ENCODE data around the gene TBC1D1. TPM values are rescaled to one million over a fixed set of nuclear protein-coding genes. Genes with fewer than 3 reads are reported as not detected.

The TBC1D1 gene
- total RNA-seq, 1 experiment from 2014 or later, result 42.6 TPM

- POLR2A ChIA-PET (ENCODE audit: low non-redundant PET), result no interaction called here
- no peak overlapping the region for H3K27ac ChIP-seq (ENCODE audit: low read depth, low read length, poor library complexity, severe bottlenecking)
- H3K4me1 ChIP-seq (ENCODE audit: insufficient read depth, low read length, poor library complexity, severe bottlenecking), result no peaks in the 10 kb centered on the region
- H3K4me3 ChIP-seq (ENCODE audit: low read depth, low read length, poor library complexity, severe bottlenecking), result no peak overlapping the region
- H3K9me3 ChIP-seq (ENCODE audit: low read depth, low read length, poor library complexity, severe bottlenecking), result no peaks in the 10 kb centered on the region
- DNase-seq (ENCODE audit: low spot score), result no peak
- no peak for TF ChIP-seq EZH2 (IDR thresholded peaks at IDR 0.05; ENCODE audit: borderline replicate concordance, low read depth, low read length, poor library complexity, severe bottlenecking)
- TF ChIP-seq CTCF (conservative IDR thresholded peaks at IDR 0.05; ENCODE audit: low read depth, low read length), result no peak
- no peaks in the 10 kb centered on the region for H3K36me3 ChIP-seq (ENCODE audit: insufficient read depth, low read length, poor library complexity, severe bottlenecking)
- no peaks in the 10 kb centered on the region for H3K27me3 ChIP-seq (replicated peaks; ENCODE audit: insufficient read depth, low read depth, low read length, poor library complexity)
- CTCF ChIA-PET, result no interaction called here
- intact Hi-C loops (cut with micrococcal nuclease; ENCODE audit: unreplicated experiment), result no loop called here
- BruUV-seq (replicated peaks), result no TSS peak
These were observed 200.8 kb downstream of the TBC1D1 start for GRCh38 chr4:38091636-38092035.

- intact Hi-C loops (cut with micrococcal nuclease; ENCODE audit: unreplicated experiment), result no loop called here
- DNase-seq (ENCODE audit: low spot score), result no peak
- BruUV-seq (replicated peaks), result no TSS peak
- Histone ChIP-seq H3K27me3 (replicated peaks; ENCODE audit: insufficient read depth, low read depth, low read length, poor library complexity) (no peaks in the 10 kb centered on the region), H3K4me1 (ENCODE audit: insufficient read depth, low read length, poor library complexity, severe bottlenecking) (no peaks in the 10 kb centered on the region), H3K4me3 (ENCODE audit: low read depth, low read length, poor library complexity, severe bottlenecking) (no peak overlapping the region), H3K9me3 (ENCODE audit: low read depth, low read length, poor library complexity, severe bottlenecking) (no peaks in the 10 kb centered on the region), H3K36me3 (ENCODE audit: insufficient read depth, low read length, poor library complexity, severe bottlenecking) (no peaks in the 10 kb centered on the region), H3K27ac (ENCODE audit: low read depth, low read length, poor library complexity, severe bottlenecking) (no peak overlapping the region)
- POLR2A ChIA-PET (ENCODE audit: low non-redundant PET), result no interaction called here
- CTCF ChIA-PET, result no interaction called here
- TF ChIP-seq EZH2 (IDR thresholded peaks at IDR 0.05; ENCODE audit: borderline replicate concordance, low read depth, low read length, poor library complexity, severe bottlenecking) (no peak), CTCF (conservative IDR thresholded peaks at IDR 0.05; ENCODE audit: low read depth, low read length) (no peak)
These were observed 201.8 kb downstream of the TBC1D1 start for GRCh38 chr4:38092701-38093100.

GRCh38 chr4:38094419-38094818 lies 203.5 kb downstream of the TBC1D1 start:
- intact Hi-C loops (cut with micrococcal nuclease; ENCODE audit: unreplicated experiment), result no loop called here
- no peaks in the 10 kb centered on the region for H3K27me3 ChIP-seq (replicated peaks; ENCODE audit: insufficient read depth, low read depth, low read length, poor library complexity)
- no peak overlapping the region for H3K27ac ChIP-seq (ENCODE audit: low read depth, low read length, poor library complexity, severe bottlenecking)

More at GRCh38 chr4:38094419-38094818, 203.5 kb downstream of the TBC1D1 start:
- CTCF ChIA-PET, result no interaction called here
- BruUV-seq (replicated peaks), result no TSS peak
- H3K36me3 ChIP-seq (ENCODE audit: insufficient read depth, low read length, poor library complexity, severe bottlenecking), result no peaks in the 10 kb centered on the region
- no peaks in the 10 kb centered on the region for H3K9me3 ChIP-seq (ENCODE audit: low read depth, low read length, poor library complexity, severe bottlenecking)
- DNase-seq (ENCODE audit: low spot score), result no peak
- H3K4me3 ChIP-seq (ENCODE audit: low read depth, low read length, poor library complexity, severe bottlenecking), result no peak overlapping the region
- H3K4me1 ChIP-seq (ENCODE audit: insufficient read depth, low read length, poor library complexity, severe bottlenecking), result no peaks in the 10 kb centered on the region
- TF ChIP-seq EZH2 (IDR thresholded peaks at IDR 0.05; ENCODE audit: borderline replicate concordance, low read depth, low read length, poor library complexity, severe bottlenecking), result no peak
- TF ChIP-seq CTCF (conservative IDR thresholded peaks at IDR 0.05; ENCODE audit: low read depth, low read length), result no peak
- POLR2A ChIA-PET (ENCODE audit: low non-redundant PET), result no interaction called here
